Stimulated activated CD4-positive, alpha-beta T cell treated with anti-CD3 and anti-CD28 coated beads, Interleukin-4, amount 100 ng/mL, for 4 hours (primary cell): ENCODE results near the gene IL1B.
"Not testable (repeated sequence)": the region's sequence is repeated elsewhere in the genome, so short reads cannot be mapped to it uniquely, and the experiment has no call there.

Source experiments
- DNase-seq, 2 experiments: peaks; one replicate each; pipeline ENCODE4 v3.0.0-alpha.2; 2020

IL1B gene

GRCh38 chr2:112836695-112837117 is at the start of gene IL1B:
TSS of gene IL1B (minus strand) at chr2:112836779. CDS start at chr2:112836229, 550 bp downstream.
- DNase-seq: no peak

- DNase-seq: no peak
These were observed 49.7 kb upstream of the IL1B start for GRCh38 chr2:112886291-112886690.

GRCh38 chr2:112885506-112885902 is 48.9 kb upstream of the IL1B start:
- DNase-seq: no peak

- DNase-seq: peak; percentile 54 to 65
These were observed 48.4 kb upstream of the IL1B start for GRCh38 chr2:112884869-112885505.

- DNase-seq: no peak
These were observed 47.1 kb upstream of the IL1B start for GRCh38 chr2:112883669-112884068.

GRCh38 chr2:112881217-112881985 is 44.8 kb upstream of the IL1B start:
- DNase-seq: peak; percentile 8 to 17

GRCh38 chr2:112880696-112881095 is 44.1 kb upstream of the IL1B start:
- DNase-seq: no peak

GRCh38 chr2:112880091-112880531 is 43.5 kb upstream of the IL1B start:
- DNase-seq: no peak

GRCh38 chr2:112879491-112880041 is 43.0 kb upstream of the IL1B start:
- no peak for DNase-seq

GRCh38 chr2:112877423-112877822 is 40.8 kb upstream of the IL1B start:
- no peak for DNase-seq

- DNase-seq: no peak
These were observed 40.4 kb upstream of the IL1B start for GRCh38 chr2:112876971-112877361.

- DNase-seq: no peak
These were observed 39.8 kb upstream of the IL1B start for GRCh38 chr2:112876257-112876970.

- DNase-seq: no peak
These were observed 34.6 kb upstream of the IL1B start for GRCh38 chr2:112870841-112871835.

GRCh38 chr2:112869258-112869842 is 32.8 kb upstream of the IL1B start:
- DNase-seq: peak in 1 of 2 experiments; percentile 9

GRCh38 chr2:112867701-112868631 is 31.4 kb upstream of the IL1B start:
- no peak for DNase-seq

GRCh38 chr2:112866128-112866835 is 29.7 kb upstream of the IL1B start:
- no peak for DNase-seq

GRCh38 chr2:112864072-112864471 is 27.5 kb upstream of the IL1B start:
- DNase-seq: no peak

- DNase-seq: not testable (repeated sequence)
These were observed 23.0 kb upstream of the IL1B start for GRCh38 chr2:112859406-112860183.

GRCh38 chr2:112850588-112850987 is 14.0 kb upstream of the IL1B start:
- no peak for DNase-seq
